ENCODE measurements around the gene NPC2.

DNA sequence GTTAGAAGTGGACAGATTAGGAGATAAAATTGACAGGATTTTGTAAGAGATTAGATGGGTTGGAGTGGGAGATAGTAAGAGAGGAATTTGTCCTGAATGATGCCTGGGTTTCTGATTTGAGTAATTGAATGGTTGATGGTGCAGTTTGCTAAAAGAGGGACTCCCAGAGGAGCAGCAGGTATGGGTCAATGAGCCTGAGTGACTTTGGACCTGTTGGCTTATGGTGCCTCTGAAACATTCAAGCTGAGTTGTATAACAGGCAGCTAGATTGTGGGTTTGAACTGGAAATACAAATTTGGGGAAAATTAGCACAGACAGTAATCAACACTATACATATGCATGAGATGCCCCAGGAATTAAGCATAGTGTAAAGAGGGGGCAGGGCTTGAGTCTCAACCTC is 50.3 kb downstream of the NPC2 start:
- no peak for TF ChIP-seq EZH2 (IDR thresholded peaks at IDR 0.05; ENCODE audit: insufficient read depth, poor library complexity, severe bottlenecking)
- TF ChIP-seq EZH2phosphoT487 (IDR thresholded peaks at IDR 0.05; ENCODE audit: insufficient read depth, low read depth): no peak
